ENCODE measurements around the gene ASB3.

ASB3 gene

DNA sequence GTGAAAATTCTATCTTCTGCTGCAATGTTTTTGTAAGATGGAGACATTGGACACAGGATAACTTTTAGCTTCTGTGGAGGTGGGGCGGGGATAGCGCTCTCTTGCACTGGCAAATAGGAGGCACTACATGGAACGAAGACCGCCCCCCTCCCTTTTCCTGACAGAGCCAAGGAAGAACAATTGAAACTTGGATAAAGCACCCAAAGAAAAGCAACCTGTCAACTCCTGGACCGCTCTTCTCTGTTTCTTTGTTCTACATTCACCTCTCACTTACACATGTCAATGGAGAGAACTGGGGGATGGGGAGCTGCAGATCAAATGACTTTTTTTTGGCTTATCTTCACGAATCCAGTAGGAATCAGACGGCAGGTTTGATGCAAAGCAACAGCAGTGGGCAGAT is 145.5 kb downstream of the ASB3 start:
- DNase-seq = no peak

DNA sequence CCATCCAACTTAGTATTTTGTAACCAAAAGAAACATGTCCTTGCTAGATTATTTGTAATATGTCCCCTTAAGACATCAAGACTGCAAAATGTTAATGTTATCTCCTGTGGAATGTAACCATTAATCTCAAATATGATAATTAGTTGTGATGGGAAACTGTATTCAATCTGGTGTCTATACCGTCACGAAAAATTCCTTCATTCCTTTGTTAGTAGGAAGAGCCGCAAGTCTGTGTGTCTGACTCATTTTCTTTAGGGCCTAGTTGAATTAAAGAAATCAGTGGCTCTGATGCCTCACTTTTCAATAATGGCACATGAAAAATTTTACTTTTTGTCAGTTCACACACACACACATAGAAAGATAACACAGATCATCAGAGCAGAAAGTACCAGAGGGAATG is 146.3 kb downstream of the ASB3 start:
- no peak for DNase-seq

DNA sequence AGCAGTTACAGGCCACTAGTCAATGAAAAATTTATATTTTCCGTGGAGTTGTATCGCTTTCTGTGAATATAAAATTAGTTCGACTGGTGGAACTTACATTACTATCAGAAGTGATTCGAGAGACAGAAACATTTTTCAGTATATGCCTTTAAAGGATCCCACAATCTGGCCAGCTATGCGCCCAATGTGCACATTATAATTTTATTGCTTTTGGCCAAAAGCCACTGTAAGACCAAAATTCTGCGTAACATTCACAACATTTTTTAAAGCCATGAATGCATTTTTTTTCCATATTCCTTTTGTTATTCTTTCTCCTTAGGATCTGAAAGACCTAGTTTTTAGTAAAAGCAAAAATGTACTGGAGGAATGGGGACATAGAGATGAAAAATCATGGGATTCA is 150.2 kb downstream of the ASB3 start:
- DNase-seq = no peak

DNA sequence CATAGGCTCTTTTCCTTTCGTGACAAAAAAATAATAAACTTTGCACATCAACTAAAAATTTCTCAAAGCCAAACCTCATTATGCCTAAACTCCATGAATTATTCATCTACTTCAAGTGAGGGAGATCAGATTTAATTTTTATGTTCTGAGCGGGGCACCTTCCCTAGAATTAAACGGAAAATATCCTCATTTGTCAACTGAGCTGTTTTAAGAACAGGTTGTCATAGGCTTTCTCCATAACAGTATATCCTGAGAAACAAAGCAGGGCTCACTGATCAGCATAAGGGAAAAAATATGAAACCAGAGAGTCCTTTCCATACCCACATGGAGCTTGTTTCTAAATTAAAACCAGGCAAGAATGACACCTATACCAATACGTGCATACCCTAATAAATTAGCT is 150.6 kb downstream of the ASB3 start:
- DNase-seq = no peak

DNA sequence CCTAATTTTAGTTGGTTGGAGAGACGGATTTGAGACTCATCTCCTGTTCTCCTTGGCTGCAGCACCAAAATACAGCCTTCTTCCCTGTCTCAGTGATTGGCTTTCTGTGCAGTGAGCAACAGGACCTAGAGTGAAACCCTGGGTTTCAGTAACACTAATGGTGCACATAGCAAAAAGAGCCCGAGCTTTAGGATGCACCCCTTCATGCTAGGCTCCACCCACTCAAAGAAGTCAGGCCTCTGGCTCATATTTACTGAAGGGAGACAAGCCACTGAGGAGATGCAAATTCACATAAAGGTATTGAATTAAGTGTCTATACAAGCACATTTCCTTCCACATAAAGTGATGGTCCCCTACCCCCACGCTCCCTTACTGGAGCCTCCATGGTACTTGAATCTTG is 151.1 kb downstream of the ASB3 start:
- no peak for DNase-seq

DNA sequence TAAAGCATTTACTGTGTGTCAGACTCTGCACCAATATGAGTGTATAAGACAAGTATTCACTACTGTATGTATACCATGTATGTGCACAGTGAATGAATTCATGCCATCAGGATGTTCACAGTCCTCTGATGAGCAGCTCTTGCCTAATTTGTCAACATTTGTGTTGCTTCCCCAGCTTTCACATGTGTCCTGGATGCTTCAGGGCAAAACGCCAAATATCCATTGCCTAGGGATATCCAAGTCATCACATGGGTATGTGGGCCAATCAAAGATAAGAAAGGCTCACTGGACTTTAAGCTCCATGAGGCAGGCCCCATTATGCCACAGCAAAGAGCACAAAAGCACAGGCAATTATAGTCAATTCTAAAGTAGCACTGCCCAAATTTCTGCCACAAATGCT is 153.3 kb downstream of the ASB3 start:
- DNase-seq = no peak

DNA sequence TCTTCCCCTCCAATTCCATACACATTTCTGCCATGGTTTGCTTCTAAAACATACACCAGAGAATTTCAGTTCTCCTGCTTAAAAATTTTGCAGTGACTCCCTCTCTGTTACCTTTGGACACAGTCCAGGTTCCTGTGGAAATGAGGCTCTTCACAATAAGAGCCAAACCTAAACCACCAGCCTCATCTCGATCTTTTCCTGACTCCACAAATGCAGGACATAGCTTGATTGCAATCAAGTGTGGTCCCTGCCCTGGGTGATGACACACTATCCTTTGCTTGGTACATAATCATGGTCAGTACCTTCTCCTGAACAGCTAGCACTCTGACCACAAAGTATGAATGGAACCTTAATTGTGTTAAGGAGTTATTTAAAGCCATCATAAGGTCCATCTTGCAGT is 154.0 kb downstream of the ASB3 start:
- DNase-seq = peak; percentile 45

DNA sequence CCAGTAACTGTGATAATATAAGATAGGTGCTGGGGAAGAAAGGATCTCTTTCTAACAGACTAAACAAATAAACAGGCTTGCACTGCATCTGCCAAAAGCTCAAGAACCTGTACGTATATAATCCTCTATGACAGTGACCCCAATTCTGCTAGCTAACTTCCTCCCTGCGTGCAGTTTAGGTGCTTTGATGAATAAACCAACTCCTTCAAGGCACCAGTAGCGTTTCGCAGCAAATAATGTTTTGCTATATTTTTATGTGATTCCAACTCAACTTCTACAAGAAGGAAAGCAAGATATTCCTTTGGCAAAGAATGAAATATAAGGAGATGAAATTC is 154.7 kb downstream of the ASB3 start:
- DNase-seq = no peak

DNA sequence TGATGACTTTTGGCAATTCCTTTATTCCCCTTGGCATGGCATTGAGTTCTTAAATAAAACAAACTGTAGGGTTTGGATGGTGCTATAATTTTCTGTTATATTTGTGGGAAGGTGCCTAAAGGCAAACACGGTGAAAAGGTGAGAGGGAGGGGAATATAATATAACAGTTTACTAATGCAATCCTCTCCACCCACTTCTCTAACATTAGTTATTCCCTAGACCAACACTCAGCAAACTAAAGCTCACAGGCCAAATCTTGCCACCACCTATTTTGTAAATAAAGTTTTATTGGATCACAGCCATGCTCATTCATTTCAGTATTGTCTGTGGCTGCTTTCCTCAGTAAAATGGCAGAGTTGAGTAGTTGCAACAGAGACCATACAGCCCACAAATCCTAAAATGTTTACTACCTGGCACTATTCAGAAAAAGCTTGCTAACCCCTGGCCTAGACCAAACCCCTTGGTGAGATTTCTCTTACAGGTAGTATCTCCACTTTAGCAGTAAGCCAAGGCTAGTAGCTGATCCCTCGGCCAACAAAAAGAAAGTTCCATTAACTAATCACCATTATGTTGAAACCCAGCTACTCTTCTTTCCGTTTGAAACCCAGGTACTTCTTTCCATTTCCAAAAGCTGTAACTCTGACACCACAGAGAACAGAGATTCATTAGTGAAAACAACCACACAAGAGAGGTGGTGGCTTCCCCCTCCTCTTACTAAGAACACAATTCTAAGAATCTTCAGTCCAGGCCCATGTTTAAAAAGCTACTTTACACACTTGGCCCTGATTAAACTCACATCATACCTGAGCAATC is 155.2 kb downstream of the ASB3 start:
- DNase-seq = no peak

DNA sequence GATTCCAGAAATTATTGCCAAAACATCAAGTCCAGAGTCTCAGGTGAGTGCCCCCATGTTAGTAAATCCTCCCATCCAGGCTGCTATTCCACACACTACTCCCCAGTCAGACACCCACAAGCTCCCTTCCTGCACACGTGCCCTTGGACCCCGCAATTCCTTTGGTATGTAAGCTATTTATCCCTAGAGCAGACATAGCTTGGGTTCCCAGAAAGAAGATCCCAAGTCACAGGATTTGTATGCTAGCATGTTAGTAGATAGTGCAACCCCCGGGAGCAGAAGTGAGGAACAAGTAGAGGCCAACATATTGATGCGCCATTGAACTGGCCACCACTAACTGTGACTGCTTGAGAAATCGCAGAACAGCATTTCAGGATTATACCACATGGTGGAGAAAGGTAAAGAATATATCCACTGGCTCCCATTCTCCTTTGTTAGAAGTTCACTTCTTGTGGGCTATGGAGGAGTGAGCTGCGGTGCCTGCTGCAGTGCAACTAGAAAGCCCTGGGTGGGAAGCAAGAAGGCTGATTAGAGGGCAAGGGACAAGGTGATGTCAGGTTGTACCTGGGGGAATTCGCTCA is 156.6 kb downstream of the ASB3 start:
- DNase-seq = no peak

DNA sequence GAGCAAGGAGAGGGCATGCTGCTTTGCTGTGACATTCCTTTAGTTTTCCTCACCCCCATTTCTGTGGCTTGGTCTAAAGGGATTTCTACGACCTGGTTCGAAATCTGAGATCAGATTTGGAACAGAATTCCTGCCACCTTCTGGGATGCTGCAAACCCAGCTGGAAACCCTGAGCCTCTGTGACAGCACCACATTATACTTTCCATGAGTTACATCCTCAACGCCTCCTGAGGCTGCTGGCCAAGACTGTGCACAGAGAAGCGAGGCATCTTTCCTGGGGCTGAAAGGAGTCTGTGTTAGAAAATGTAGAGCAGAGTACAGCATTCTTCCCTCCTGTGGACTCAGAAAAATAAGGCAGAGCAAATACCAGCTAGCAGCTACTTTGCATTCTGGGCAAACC is 157.3 kb downstream of the ASB3 start:
- DNase-seq = no peak

DNA sequence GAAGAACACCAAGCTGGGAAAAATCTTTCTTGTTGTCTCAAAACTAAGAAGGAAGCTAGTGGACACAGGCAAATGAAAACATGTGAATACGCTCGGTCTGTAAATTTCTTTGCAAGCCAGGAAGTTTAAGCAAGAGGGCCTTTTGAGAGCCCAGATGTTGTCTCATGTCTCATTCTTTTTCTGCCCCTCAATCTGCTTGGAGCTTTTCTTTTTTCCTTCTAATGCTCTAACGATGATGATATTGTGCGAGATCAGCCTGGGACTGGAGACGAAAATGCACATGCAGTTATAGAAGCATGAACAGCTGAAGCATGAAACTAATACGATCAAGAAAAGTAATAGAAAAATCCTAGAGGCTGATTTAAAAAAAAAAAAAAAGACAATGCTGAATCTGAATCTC is 157.8 kb downstream of the ASB3 start:
- no peak for DNase-seq

DNA sequence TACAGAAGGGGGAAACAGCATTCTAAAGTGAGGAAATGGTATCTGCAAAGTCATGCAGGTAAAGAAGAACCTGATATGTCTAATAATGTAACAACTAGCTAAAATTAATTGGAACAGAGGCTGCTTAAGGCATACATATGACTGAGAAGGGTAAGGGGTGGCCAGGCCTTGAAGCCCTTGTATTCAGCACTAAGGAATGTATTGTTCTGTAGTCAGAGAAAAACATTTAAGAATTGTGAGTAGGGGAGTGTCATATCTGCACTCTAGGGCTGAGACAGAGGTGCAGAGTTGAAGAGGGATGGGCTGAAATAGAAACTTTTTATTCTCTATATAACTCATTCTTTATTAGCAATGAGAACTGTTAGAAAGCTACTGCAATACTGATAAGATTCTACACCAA is 164.6 kb downstream of the ASB3 start:
- no peak for DNase-seq

DNA sequence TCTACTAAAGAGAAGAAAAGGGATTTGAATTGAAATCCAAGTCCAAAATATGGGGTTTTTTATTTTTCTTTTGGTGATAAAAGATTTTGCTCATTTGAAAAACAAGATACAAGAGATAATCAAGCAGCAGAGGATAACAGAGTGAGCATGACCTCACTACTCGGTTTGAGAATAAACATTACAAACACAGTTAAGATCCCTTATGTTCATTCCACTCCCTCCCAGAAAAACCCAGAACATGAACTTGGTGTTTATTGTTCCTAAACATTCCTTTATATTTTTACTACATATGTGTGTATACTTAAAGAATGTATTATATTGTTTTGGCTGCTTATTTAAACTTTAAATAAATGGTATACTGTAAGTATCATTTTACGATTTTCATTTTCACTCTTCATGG is 165.8 kb downstream of the ASB3 start:
- DNase-seq = no peak
